GM12878 (cell line): ENCODE data around the gene SKAP1. TPM values are rescaled to one million over a fixed set of nuclear protein-coding genes. Genes with fewer than 3 reads are reported as not detected.
A peak's percentile ranks its signal among the peaks of the same experiment; 100 is the strongest.

Source experiments
- ATAC-seq: fragments of 200-7000 bp; cut with Tn5 transposase; 3 replicates; pipeline ENCODE4 v1.9.1; 2020; ENCODE audit warnings: mild to moderate bottlenecking, moderate library complexity
- BruUV-seq: library from RNA; stranded (reverse); fragments of 400-500 nt; replicated peaks from 2 replicates; lab custom pipeline; 2021; lab: Mats Ljungman, UMichigan
- CTCF ChIA-PET: fragments of 300-600 bp; sonication (Branson Sonifier 250); formaldehyde crosslinking; extraction: SDS; loops from one replicate; lab custom pipeline; 2021; ENCODE audit warnings: inconsistent platforms; lab: Yijun Ruan, JAX
- POLR2A ChIA-PET: fragments of 350-600 bp; formaldehyde crosslinking; extraction: SDS; loops from one replicate; lab custom pipeline; 2021; ENCODE audit warnings: inconsistent platforms; lab: Charles Lee
- RAD21 ChIA-PET: fragments of 300-600 bp; sonication (Branson Sonifier 250); formaldehyde crosslinking; loops from one replicate; lab custom pipeline; 2023; ENCODE audit warnings: antibody characterized with exemption; ENCODE audit not compliant: unreplicated experiment; lab: Charles Lee
- SMC1A ChIA-PET: fragments of 300-600 bp; sonication (Branson Sonifier 250); formaldehyde crosslinking; loops from one replicate; lab custom pipeline; 2023; ENCODE audit not compliant: unreplicated experiment, uncharacterized antibody; lab: Charles Lee
- DNase-seq: peaks from one replicate; pipeline ENCODE4 v3.0.0-alpha.2; 2011; ENCODE audit warnings: low read depth, low spot score
- FAIRE-seq: peaks from 3 replicates; lab custom pipeline; 2011; peaks lifted over from hg19 to GRCh38; lab: Jason Lieb, UNC
- H2AFZ ChIP-seq: 2 replicates; pipeline ENCODE4 v1.6.0; 2011; ENCODE audit warnings: low read depth, low read length, control low read depth; ENCODE audit not compliant: control insufficient read depth
- H3K27ac ChIP-seq: 2 replicates; pipeline ENCODE4 v1.5.1; 2011; ENCODE audit warnings: control low read depth; ENCODE audit not compliant: control insufficient read depth, insufficient read depth
- H3K27me3 ChIP-seq, 2 experiments: replicated peaks in 1 of 2; 2 replicates each; pipeline versions ENCODE4 v1.6.0 to v1.6.1; 2011; ENCODE audit warnings: low read length in 1 of 2; ENCODE audit not compliant: control insufficient read depth in 2 of 2, insufficient read depth in 2 of 2
- H3K36me3 ChIP-seq, 2 experiments: 2 replicates each; pipeline ENCODE4 v1.5.1; 2011; ENCODE audit warnings: low read length in 1 of 2; ENCODE audit not compliant: control insufficient read depth in 2 of 2, insufficient read depth in 2 of 2
- H3K4me1 ChIP-seq: 2 replicates; pipeline ENCODE4 v1.6.1; 2011; ENCODE audit warnings: mild to moderate bottlenecking, low read length, moderate library complexity, mixed read lengths; ENCODE audit not compliant: control insufficient read depth, insufficient read depth
- H3K4me2 ChIP-seq: 2 replicates; pipeline ENCODE4 v1.6.0; 2011; ENCODE audit warnings: control low read depth; ENCODE audit not compliant: control insufficient read depth, insufficient read depth
- H3K4me3 ChIP-seq: fragments of 200-600 bp; sonication (generic); 2 replicates; pipeline ENCODE4 v1.5.1; 2016
- H3K79me2 ChIP-seq: 2 replicates; pipeline ENCODE4 v1.6.0; 2011; ENCODE audit warnings: low read length; ENCODE audit not compliant: control insufficient read depth, insufficient read depth
- H3K9ac ChIP-seq: 2 replicates; pipeline ENCODE4 v1.8.0; 2011; ENCODE audit warnings: low read length, control low read depth, mixed read lengths; ENCODE audit not compliant: control insufficient read depth, insufficient read depth
- H3K9me3 ChIP-seq: replicated peaks from 3 replicates; pipeline ENCODE4 v1.5.1; 2011; ENCODE audit warnings: mild to moderate bottlenecking, low read length; ENCODE audit not compliant: control insufficient read depth, insufficient read depth
- H4K20me1 ChIP-seq: 2 replicates; pipeline ENCODE4 v1.6.0; 2011; ENCODE audit not compliant: control insufficient read depth, insufficient read depth
- BCL3 ChIP-seq: IDR thresholded peaks from 2 replicates; pipeline ENCODE4 v1.6.1; 2011; ENCODE audit warnings: borderline replicate concordance, low read depth, mild to moderate bottlenecking, moderate library complexity, low read length; ENCODE audit not compliant: insufficient read depth, poor library complexity, severe bottlenecking
- E4F1 ChIP-seq: fragments of 450-650 bp; IDR thresholded peaks from 2 replicates; pipeline ENCODE4 v1.6.1; 2018; ENCODE audit warnings: borderline replicate concordance, mild to moderate bottlenecking; ENCODE audit not compliant: partially characterized antibody
- EED ChIP-seq: sonication (generic); IDR thresholded peaks from 2 replicates; pipeline ENCODE4 v1.6.1; 2016; ENCODE audit warnings: antibody characterized with exemption, low read depth
- EP300 ChIP-seq, 2 experiments: fragments of 150-350 bp in 1 of 2; IDR thresholded peaks; 2 replicates each; pipeline ENCODE4 v1.6.1; 2011 to 2012; ENCODE audit warnings: low read depth in 2 of 2, low read length in 2 of 2, borderline replicate concordance in 1 of 2, improper control_type of control experiment in 1 of 2, inconsistent platforms in 1 of 2; ENCODE audit not compliant: control insufficient read depth in 1 of 2
- ETV6 ChIP-seq, 2 experiments: fragments of 450-650 bp in 1 of 2; IDR thresholded peaks in 1 of 2; conservative IDR thresholded peaks in 1 of 2; 2 replicates each; pipeline ENCODE4 v1.6.1; 2014; ENCODE audit warnings: antibody characterized with exemption in 1 of 2, borderline replicate concordance in 1 of 2, low read depth in 1 of 2, mild to moderate bottlenecking in 1 of 2, moderate library complexity in 1 of 2
- GATAD2B ChIP-seq: fragments of 450-650 bp; conservative IDR thresholded peaks from 2 replicates; pipeline ENCODE4 v1.6.1; 2017; ENCODE audit warnings: low read depth, mild to moderate bottlenecking, moderate library complexity
- IKZF2 ChIP-seq, 2 experiments: fragments of 450-650 bp; IDR thresholded peaks; 2 replicates each; pipeline ENCODE4 v1.6.1; 2017; ENCODE audit warnings: mild to moderate bottlenecking in 2 of 2, moderate library complexity in 2 of 2
- JUNB ChIP-seq: IDR thresholded peaks from 2 replicates; pipeline ENCODE4 v1.6.1; 2016; ENCODE audit warnings: antibody characterized with exemption, mild to moderate bottlenecking
- MYC ChIP-seq: IDR thresholded peaks from 2 replicates; pipeline ENCODE4 v1.6.1; 2011; ENCODE audit warnings: mild to moderate bottlenecking, low read length, moderate library complexity, inconsistent platforms; ENCODE audit not compliant: insufficient read depth, insufficient replicate concordance, insufficient read length, severe bottlenecking
- NFIC ChIP-seq: IDR thresholded peaks from 2 replicates; pipeline ENCODE4 v1.6.1; 2012; ENCODE audit warnings: low read depth, mild to moderate bottlenecking, inconsistent platforms, low read length, moderate library complexity
- NFXL1 ChIP-seq: fragments of 450-650 bp; IDR thresholded peaks from 2 replicates; pipeline ENCODE4 v1.6.1; 2017; ENCODE audit warnings: antibody characterized with exemption, mild to moderate bottlenecking, borderline replicate concordance
- NFYA ChIP-seq: IDR thresholded peaks from 2 replicates; pipeline ENCODE4 v1.6.1; 2011; ENCODE audit warnings: low read depth, mild to moderate bottlenecking, low read length, improper control_type of control experiment, borderline replicate concordance
- NFYB ChIP-seq: IDR thresholded peaks from 2 replicates; pipeline ENCODE4 v1.6.1; 2011; ENCODE audit warnings: low read depth, mild to moderate bottlenecking, low read length, improper control_type of control experiment, moderate library complexity; ENCODE audit not compliant: insufficient read depth
- PAX8 ChIP-seq: fragments of 450-650 bp; IDR thresholded peaks from 2 replicates; pipeline ENCODE4 v1.6.1; 2017; ENCODE audit warnings: mild to moderate bottlenecking, moderate library complexity
- RCOR1 ChIP-seq: conservative IDR thresholded peaks from 2 replicates; pipeline ENCODE4 v1.6.1; 2012; ENCODE audit warnings: low read depth, low read length, improper control_type of control experiment
- SIN3A ChIP-seq: IDR thresholded peaks from 2 replicates; pipeline ENCODE4 v1.6.1; 2012; ENCODE audit warnings: low read depth, low read length, improper control_type of control experiment
- STAT1 ChIP-seq: fragments of 450-650 bp; conservative IDR thresholded peaks from 2 replicates; pipeline ENCODE4 v1.6.1; 2014; ENCODE audit warnings: antibody characterized with exemption, mild to moderate bottlenecking
- ZNF217 ChIP-seq: fragments of 450-650 bp; IDR thresholded peaks from 2 replicates; pipeline ENCODE4 v1.6.1; 2017; ENCODE audit warnings: antibody characterized with exemption, mild to moderate bottlenecking
- WGBS: methylation state at CpG from one replicate; pipeline ENCODE4 v1.1.6; 2016; ENCODE audit warnings: low lambda C conversion rate; ENCODE audit not compliant: insufficient replicate concordance, insufficient coverage; ENCODE audit errors: missing lambda C conversion rate; 5-methylcytosine and 5-hydroxymethylcytosine counted together
- in situ Hi-C: fragments of 300-500 bp; cut with MboI; formaldehyde crosslinking; loops from 9 replicates; pipeline ENCODE4 v1.14.3; 2018; ENCODE audit warnings: mixed read lengths
- intact Hi-C: fragments of 100-400 bp; cut with micrococcal nuclease; formaldehyde crosslinking; loops from one replicate; pipeline ENCODE4 v1.14.2; 2022; ENCODE audit not compliant: unreplicated experiment
- polyA plus RNA-seq, 11 experiments: library from polyadenylated mRNA; depleted of rRNA in 4 of 11; unstranded in 6 of 11; stranded (reverse) in 5 of 11; fragments of >200 nt; fragmentation: Nextera tagmentation in 4 of 11; fragmentation: Illumina TruSeq in 1 of 11; extraction: Ambion mirVana in 4 of 11; extraction: Trizol in 1 of 11; gene quantifications; 1 replicate in 1 of 11; 2 replicates in 10 of 11; pipeline versions ENCODE4 v1.2.1 to v1.2.3, GENCODE V29; 2011 to 2016; ENCODE audit warnings: inconsistent platforms in 2 of 11, missing spikeins in 2 of 11, low read depth in 1 of 11
- total RNA-seq, 4 experiments: library from RNA; depleted of rRNA in 3 of 4; stranded (reverse); fragments of >200 nt in 3 of 4; fragmentation: Illumina TruSeq in 1 of 4; extraction: Trizol in 1 of 4; gene quantifications; 2 replicates each; pipeline versions ENCODE4 v1.2.1 to v1.2.3, GENCODE V29; 2013 to 2021

Gene SKAP1
- total and polyA plus RNA-seq, 10 of the 15 experiments (the other 5 are each of a cell fraction or from before 2014, with no cell fraction given) = 17.1 to 97.6 (median 35.9) TPM

- TF ChIP-seq ZNF217 = no peak
- TF ChIP-seq NFYB = no peak
- TF ChIP-seq EP300 (IDR thresholded peaks at IDR 0.05; ENCODE audit: borderline replicate concordance in 1 of 2, control insufficient read depth in 1 of 2, low read depth in 2 of 2, low read length in 2 of 2) = no peak
- TF ChIP-seq PAX8 = no peak
Observed at GRCh38 chr17:48310748-48311213, 119.2 kb downstream of the SKAP1 start (continued).

GRCh38 chr17:48308581-48308980 is 121.4 kb downstream of the SKAP1 start:
- FAIRE-seq = peak; percentile 49
- Histone ChIP-seq H3K9ac (no peak overlapping the region), H3K79me2 (no peaks in the 10 kb centered on the region), H3K4me2 (no peak overlapping the region), H3K27me3 (no peaks in the 10 kb centered on the region), H3K4me1 (peaks cover 8% of the 10 kb centered on the region; the same call in 1 of the 2 replicates), H3K27ac (no peak overlapping the region), H3K36me3 (peaks cover 0 to 3% of the 10 kb centered on the region in 2 experiments; a peak in 2 of 4 replicates), H3K9me3 (no peaks in the 10 kb centered on the region), H4K20me1 (no peaks in the 10 kb centered on the region), H2AFZ (no peak overlapping the region), H3K4me3 (no peak overlapping the region)
- no peak for DNase-seq
- SMC1A ChIA-PET = interaction anchor here (0.5 to 3.6 kb wide), 38 partner anchors 11 to 290 kb away, joined by 3 to 48 read pairs (median 4); partner anchors contain the start of gene HOXB5
- CTCF ChIA-PET = interaction anchor here (0.6 to 3.5 kb wide), 57 partner anchors 8 to 331 kb away, joined by 3 to 92 read pairs (median 5); partner anchors contain the start of genes HOXB5 and SNX11
- in situ Hi-C loops = no loop called here
- intact Hi-C loops = loop anchor here (2.0 to 5.0 kb wide), 2 partner anchors 46 to 286 kb away; no protein-coding TSS in a partner anchor
- ATAC-seq = no peak
- no TSS peak for BruUV-seq
- RAD21 ChIA-PET = interaction anchor here (0.6 to 2.7 kb wide), 27 partner anchors 9 to 310 kb away, joined by 3 to 28 read pairs (median 5); partner anchors contain the start of gene HOXB5
- POLR2A ChIA-PET = interaction anchor here (0.6 to 1.4 kb wide), 5 partner anchors 9 to 367 kb away, joined by 3 to 11 read pairs (median 3); partner anchors contain the start of genes HOXB5 and PNPO
- WGBS = 58% methylated on average over 1 of the region's 1 CpG
- no peak for TF ChIP-seq MYC
- TF ChIP-seq STAT1 = no peak
- no peak for TF ChIP-seq SIN3A
- no peak for TF ChIP-seq IKZF2 (IDR thresholded peaks at IDR 0.05)
- TF ChIP-seq NFIC = no peak
- TF ChIP-seq GATAD2B = no peak
- no peak for TF ChIP-seq JUNB
- TF ChIP-seq E4F1 = no peak
- TF ChIP-seq PAX8 = no peak
- no peak for TF ChIP-seq RCOR1
- TF ChIP-seq BCL3 = no peak
- TF ChIP-seq NFXL1 = no peak
- no peak for TF ChIP-seq EED
- TF ChIP-seq NFYA = no peak
- TF ChIP-seq ETV6 (conservative IDR thresholded peaks at IDR 0.05 in 1 of 2, IDR thresholded peaks at IDR 0.05 in 1 of 2; ENCODE audit: borderline replicate concordance in 1 of 2, low read depth in 1 of 2) = no peak
